Thyroid gland (tissue), 4 donors: ENCODE measurements around the gene TNFRSF1A.

Experiments
- CTCF ChIP-seq, 6 experiments: fragments of 200-600 bp in 3 of 6; fragments of 450-650 bp in 3 of 6; sonication (generic) in 3 of 6; IDR thresholded peaks; one replicate each; pipeline ENCODE4 v1.5.1; 2016 to 2019; ENCODE audit warnings: antibody characterized with exemption in 6 of 6, mild to moderate bottlenecking in 2 of 6, inconsistent platforms in 1 of 6, moderate library complexity in 1 of 6
- POLR2A ChIP-seq, 2 donors: fragments of 450-650 bp; IDR thresholded peaks; one replicate each; pipeline ENCODE4 v1.6.1; 2017; ENCODE audit warnings: antibody characterized with exemption in 2 of 2, mild to moderate bottlenecking in 2 of 2, moderate library complexity in 1 of 2

- TF ChIP-seq CTCF (IDR thresholded peaks at IDR 0.05) (no peak), POLR2A (IDR thresholded peaks at IDR 0.05) (no peak)
These were observed 61.2 kb downstream of the TNFRSF1A start for GRCh38 chr12:6280672-6281071.
